ENCODE data around the gene UBE2O. TPM values are rescaled to one million over a fixed set of nuclear protein-coding genes. Genes with fewer than 3 reads are reported as not detected.

UBE2O gene
- total RNA-seq, 2 experiments from 2014 or later = 43.4 to 79.6 TPM

- Histone ChIP-seq H2AFZ (ENCODE audit: low read length) (no peak overlapping the region), H3K9me2 (ENCODE audit: insufficient read depth, low read length) (no peaks in the 10 kb centered on the region), H4K20me1 (ENCODE audit: insufficient read depth, low read length) (no peaks in the 10 kb centered on the region), H3K9me3 (ENCODE audit: low read length) (no peaks in the 10 kb centered on the region), H3K4me2 (ENCODE audit: low read length) (no peak overlapping the region), H3K4me3 (ENCODE audit: low read depth, low read length, poor library complexity, severe bottlenecking) (no peak overlapping the region), H3K4me1 (ENCODE audit: insufficient read depth, low read length, poor library complexity, severe bottlenecking) (peaks cover 53% of the 10 kb centered on the region), H3K36me3 (ENCODE audit: insufficient read depth, low read length) (peaks cover 64% of the 10 kb centered on the region), H3K79me2 (ENCODE audit: insufficient read depth, low read depth, low read length) (peaks cover 6% of the 10 kb centered on the region; the same call in 1 of the 2 replicates), H3K27ac (ENCODE audit: low read depth, low read length, poor library complexity, severe bottlenecking) (no peak overlapping the region)
- no TSS peak for BruUV-seq (replicated peaks)
- ChIA-PET POLR2A (interaction anchor here (0.9 to 1.3 kb wide), 3 partner anchors 21 to 29 kb away, joined by 3 read pairs; no protein-coding TSS in a partner anchor), CTCF (ENCODE audit: unreplicated experiment) (no interaction called here)
- DNase-seq (ENCODE audit: low spot score) = no peak
- intact Hi-C loops (cut with micrococcal nuclease; ENCODE audit: unreplicated experiment) = no loop called here
- no peak for TF ChIP-seq EZH2phosphoT487 (IDR thresholded peaks at IDR 0.05; ENCODE audit: borderline replicate concordance, low read depth, low read length)
- TF ChIP-seq, protein P1, sequence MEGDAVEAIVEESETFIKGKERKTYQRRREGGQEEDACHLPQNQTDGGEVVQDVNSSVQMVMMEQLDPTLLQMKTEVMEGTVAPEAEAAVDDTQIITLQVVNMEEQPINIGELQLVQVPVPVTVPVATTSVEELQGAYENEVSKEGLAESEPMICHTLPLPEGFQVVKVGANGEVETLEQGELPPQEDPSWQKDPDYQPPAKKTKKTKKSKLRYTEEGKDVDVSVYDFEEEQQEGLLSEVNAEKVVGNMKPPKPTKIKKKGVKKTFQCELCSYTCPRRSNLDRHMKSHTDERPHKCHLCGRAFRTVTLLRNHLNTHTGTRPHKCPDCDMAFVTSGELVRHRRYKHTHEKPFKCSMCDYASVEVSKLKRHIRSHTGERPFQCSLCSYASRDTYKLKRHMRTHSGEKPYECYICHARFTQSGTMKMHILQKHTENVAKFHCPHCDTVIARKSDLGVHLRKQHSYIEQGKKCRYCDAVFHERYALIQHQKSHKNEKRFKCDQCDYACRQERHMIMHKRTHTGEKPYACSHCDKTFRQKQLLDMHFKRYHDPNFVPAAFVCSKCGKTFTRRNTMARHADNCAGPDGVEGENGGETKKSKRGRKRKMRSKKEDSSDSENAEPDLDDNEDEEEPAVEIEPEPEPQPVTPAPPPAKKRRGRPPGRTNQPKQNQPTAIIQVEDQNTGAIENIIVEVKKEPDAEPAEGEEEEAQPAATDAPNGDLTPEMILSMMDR (conservative IDR thresholded peaks at IDR 0.05; ENCODE audit: low read length) = no peak
These were observed 25.1 kb upstream of the UBE2O start for GRCh38 chr17:76478097-76478496.

DNA sequence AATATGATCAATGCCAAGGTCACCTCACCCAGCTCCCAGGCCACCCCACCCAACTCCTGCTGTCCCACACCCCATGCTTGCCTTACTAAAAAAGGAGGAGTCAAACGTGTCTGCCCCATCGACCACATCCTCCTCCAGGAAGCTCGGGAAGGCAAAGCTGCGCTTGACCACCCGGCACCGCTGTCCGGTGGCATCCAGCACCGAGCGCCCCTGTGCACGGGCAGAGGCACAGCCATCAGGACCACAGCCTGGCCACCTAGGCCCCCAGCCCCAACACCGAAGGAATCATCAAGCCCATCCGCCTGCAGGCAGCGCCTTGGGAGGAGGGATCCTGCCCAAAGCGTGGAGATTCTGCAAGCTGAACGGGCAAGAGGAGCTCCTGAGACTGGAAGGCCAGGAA, 24.6 kb upstream of the UBE2O start:
- Histone ChIP-seq H4K20me1 (ENCODE audit: insufficient read depth, low read length) (no peaks in the 10 kb centered on the region), H3K4me2 (ENCODE audit: low read length) (no peak overlapping the region), H3K4me3 (ENCODE audit: low read depth, low read length, poor library complexity, severe bottlenecking) (no peak overlapping the region), H2AFZ (ENCODE audit: low read length) (no peak overlapping the region), H3K9me3 (ENCODE audit: low read length) (no peaks in the 10 kb centered on the region), H3K79me2 (ENCODE audit: insufficient read depth, low read depth, low read length) (peaks cover 6% of the 10 kb centered on the region; the same call in 1 of the 2 replicates), H3K36me3 (ENCODE audit: insufficient read depth, low read length) (peaks cover 69% of the 10 kb centered on the region), H3K27ac (ENCODE audit: low read depth, low read length, poor library complexity, severe bottlenecking) (no peak overlapping the region), H3K4me1 (ENCODE audit: insufficient read depth, low read length, poor library complexity, severe bottlenecking) (peaks cover 48% of the 10 kb centered on the region), H3K9me2 (ENCODE audit: insufficient read depth, low read length) (no peaks in the 10 kb centered on the region)
- intact Hi-C loops (cut with micrococcal nuclease; ENCODE audit: unreplicated experiment) = no loop called here
- no TSS peak for BruUV-seq (replicated peaks)
- CTCF ChIA-PET (ENCODE audit: unreplicated experiment) = interaction anchor here (0.5 kb wide), 1 partner anchor 26 kb away, joined by 3 read pairs; no protein-coding TSS in a partner anchor
- DNase-seq (ENCODE audit: low spot score) = no peak
- POLR2A ChIA-PET = interaction anchor here (0.9 to 1.3 kb wide), 3 partner anchors 22 to 26 kb away, joined by 3 read pairs; no protein-coding TSS in a partner anchor
- TF ChIP-seq, protein P1 (conservative IDR thresholded peaks at IDR 0.05; ENCODE audit: low read length) = no peak
- TF ChIP-seq EZH2phosphoT487 (IDR thresholded peaks at IDR 0.05; ENCODE audit: borderline replicate concordance, low read depth, low read length) = no peak

DNA sequence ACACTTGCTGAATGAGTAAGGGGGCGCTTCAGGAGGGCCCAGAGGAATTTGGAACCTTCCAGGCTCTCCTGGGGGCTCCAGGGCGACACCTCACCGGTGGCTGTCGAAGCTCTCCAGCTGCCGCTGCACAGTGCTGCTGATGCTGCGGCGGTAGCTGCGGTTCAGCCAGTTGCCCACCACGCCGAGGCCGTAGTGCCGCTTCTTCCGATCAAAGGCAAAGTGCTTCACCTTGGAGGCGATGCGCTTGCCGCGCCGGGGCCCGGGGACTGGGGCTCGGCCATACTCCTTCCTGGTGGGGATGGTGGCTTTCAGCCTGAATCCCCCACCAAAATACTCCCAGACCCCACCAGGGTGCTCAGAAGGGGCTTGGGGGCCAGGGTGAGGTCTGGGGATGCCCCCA, 23.8 kb upstream of the UBE2O start:
- no peak overlapping the region for H3K27ac ChIP-seq (ENCODE audit: low read depth, low read length, poor library complexity, severe bottlenecking)
- no TSS peak for BruUV-seq (replicated peaks)
- ChIA-PET POLR2A (interaction anchor here (0.6 to 1.4 kb wide), 3 partner anchors 9 to 27 kb away, joined by 3 to 5 read pairs (median 3); partner anchors contain the start of gene AANAT), CTCF (ENCODE audit: unreplicated experiment) (no interaction called here)
- peaks cover 6% of the 10 kb centered on the region; the same call in 1 of the 2 replicates for H3K79me2 ChIP-seq (ENCODE audit: insufficient read depth, low read depth, low read length)
- no peak for DNase-seq (ENCODE audit: low spot score)
- no peak overlapping the region for H3K4me3 ChIP-seq (ENCODE audit: low read depth, low read length, poor library complexity, severe bottlenecking)
- H4K20me1 ChIP-seq (ENCODE audit: insufficient read depth, low read length) = no peaks in the 10 kb centered on the region
- TF ChIP-seq, protein P1 (conservative IDR thresholded peaks at IDR 0.05; ENCODE audit: low read length) = no peak
- TF ChIP-seq EZH2phosphoT487 (IDR thresholded peaks at IDR 0.05; ENCODE audit: borderline replicate concordance, low read depth, low read length) = no peak
- no peaks in the 10 kb centered on the region for H3K9me2 ChIP-seq (ENCODE audit: insufficient read depth, low read length)
- H3K4me2 ChIP-seq (ENCODE audit: low read length) = no peak overlapping the region
- intact Hi-C loops (cut with micrococcal nuclease; ENCODE audit: unreplicated experiment) = no loop called here
- peaks cover 39% of the 10 kb centered on the region for H3K4me1 ChIP-seq (ENCODE audit: insufficient read depth, low read length, poor library complexity, severe bottlenecking)
- H3K9me3 ChIP-seq (ENCODE audit: low read length) = no peaks in the 10 kb centered on the region
- no peak overlapping the region for H2AFZ ChIP-seq (ENCODE audit: low read length)
- H3K36me3 ChIP-seq (ENCODE audit: insufficient read depth, low read length) = peaks cover 77% of the 10 kb centered on the region
